GM19455 (cell line): Measurements from ENCODE around the gene SNAPC2.
A peak's percentile ranks its signal among the peaks of the same experiment; 100 is the strongest.
"Not testable (repeated sequence)": the region's sequence is repeated elsewhere in the genome, so short reads cannot be mapped to it uniquely, and the experiment has no call there.

Experiments
- ATAC-seq: cut with Tn5 transposase; IDR thresholded peaks from one replicate; pipeline ENCODE4 v1.9.1; 2021; ENCODE audit not compliant: unreplicated experiment

Gene SNAPC2

GRCh38 chr19:7888145-7888825 lies 31.9 kb upstream of the SNAPC2 start, which contains the start of gene LRRC8E:
Gene LRRC8E (plus strand): TSS chr19:7888510. CDS start chr19:7895604, 7,094 bp downstream.
- ATAC-seq: no peak

GRCh38 chr19:7888826-7889217 lies 31.3 kb upstream of the SNAPC2 start:
- no peak for ATAC-seq

GRCh38 chr19:7893362-7894101 lies 26.6 kb upstream of the SNAPC2 start:
- ATAC-seq: not testable (repeated sequence)

- ATAC-seq: no peak
Observed at GRCh38 chr19:7894612-7895309, 25.4 kb upstream of the SNAPC2 start.

GRCh38 chr19:7895565-7895964 lies 24.6 kb upstream of the SNAPC2 start:
- ATAC-seq: no peak

GRCh38 chr19:7897292-7897691 lies 22.8 kb upstream of the SNAPC2 start:
- no peak for ATAC-seq

- ATAC-seq: no peak
Observed at GRCh38 chr19:7898967-7899366, 21.2 kb upstream of the SNAPC2 start.

- no peak for ATAC-seq
Observed at GRCh38 chr19:7899751-7900378, 20.3 kb upstream of the SNAPC2 start.

GRCh38 chr19:7900401-7900870 lies 19.7 kb upstream of the SNAPC2 start:
- ATAC-seq: no peak

GRCh38 chr19:7900931-7901330 lies 19.2 kb upstream of the SNAPC2 start:
- no peak for ATAC-seq

- no peak for ATAC-seq
Observed at GRCh38 chr19:7901337-7901736, 18.8 kb upstream of the SNAPC2 start.

- ATAC-seq: no peak
Observed at GRCh38 chr19:7902796-7903243, 17.3 kb upstream of the SNAPC2 start.

GRCh38 chr19:7903244-7904073 lies 16.7 kb upstream of the SNAPC2 start, which contains the start of gene MAP2K7:
Gene MAP2K7 (plus strand): TSS chr19:7903877. CDS start chr19:7903945, 68 bp downstream.
- ATAC-seq: peak; percentile 74

- peak; percentile 36 for ATAC-seq
Observed at GRCh38 chr19:7904074-7905020, 15.8 kb upstream of the SNAPC2 start.

GRCh38 chr19:7905268-7905667 lies 14.9 kb upstream of the SNAPC2 start:
- no peak for ATAC-seq

GRCh38 chr19:7905859-7906258 lies 14.3 kb upstream of the SNAPC2 start:
- no peak for ATAC-seq

- ATAC-seq: no peak
Observed at GRCh38 chr19:7907122-7907521, 13.0 kb upstream of the SNAPC2 start.

- no peak for ATAC-seq
Observed at GRCh38 chr19:7907544-7907943, 12.6 kb upstream of the SNAPC2 start.

- ATAC-seq: no peak
Observed at GRCh38 chr19:7908078-7908699, 11.9 kb upstream of the SNAPC2 start.
